ENCODE results near the gene ASL. TPM values are rescaled to one million over a fixed set of nuclear protein-coding genes. Genes with fewer than 3 reads are reported as not detected.
A peak's percentile ranks its signal among the peaks of the same experiment; 100 is the strongest.
"Not testable (repeated sequence)": the region's sequence is repeated elsewhere in the genome, so short reads cannot be mapped to it uniquely, and the experiment has no call there.

The ASL gene
- total RNA-seq, 1 donor from 2014 or later = 71.7 TPM

DNA sequence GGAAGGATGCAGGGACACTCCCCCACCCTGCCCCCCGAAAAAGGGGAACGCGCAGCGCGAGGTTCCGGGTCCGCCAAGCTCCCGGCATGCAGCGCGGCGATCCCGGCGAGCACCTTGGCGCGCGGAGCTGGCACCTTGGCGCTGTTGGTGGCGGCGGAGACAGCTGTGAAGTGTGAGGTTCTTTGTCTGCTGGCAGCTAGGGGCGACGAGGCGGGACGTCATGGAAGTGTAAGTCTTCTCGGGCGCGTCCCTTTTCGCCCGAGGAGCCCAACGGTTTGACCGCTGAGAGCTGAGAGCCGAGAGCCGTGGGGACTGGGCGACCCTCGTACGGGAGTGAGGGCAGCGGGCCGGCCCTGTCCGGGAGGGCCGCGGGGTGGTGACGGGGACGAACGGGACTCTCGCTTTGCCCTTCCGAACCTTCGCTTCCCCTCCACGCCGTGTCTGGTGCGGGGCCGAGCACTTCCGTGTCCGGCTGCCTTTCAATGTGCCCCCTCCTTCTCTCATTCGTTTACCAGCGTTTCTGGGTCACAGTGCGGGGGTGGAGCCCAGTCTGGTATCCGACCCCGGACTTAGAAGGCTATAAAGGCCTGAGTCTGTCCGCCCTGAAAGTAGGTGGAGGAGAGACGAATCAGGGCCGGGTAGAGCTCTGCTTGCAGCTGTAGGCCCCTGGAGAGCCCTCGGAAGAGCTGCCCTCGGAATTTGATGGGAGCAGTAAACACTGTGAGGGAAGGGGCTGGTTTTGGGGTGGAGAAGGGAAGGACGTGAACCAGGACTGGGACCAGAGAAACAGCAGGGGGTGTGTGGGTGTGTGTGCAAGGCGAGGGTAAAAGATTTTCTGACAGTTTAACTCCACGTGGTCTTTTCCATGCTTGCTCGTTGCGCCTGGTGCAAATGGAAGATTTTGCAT, 39.4 kb downstream of the ASL start, which contains the start of gene CRCP:
Gene CRCP (plus strand): TSS at position 105 of the 907 bp plus-strand sequence. CDS start 116 bp downstream, at position 221.
- peaks cover 1% of the 10 kb centered on the region for H3K36me3 ChIP-seq (ENCODE audit: control insufficient read depth, insufficient read depth, low read length)
- no peaks in the 10 kb centered on the region for H3K27me3 ChIP-seq (ENCODE audit: control insufficient read depth, insufficient read depth, low read length)
- peak within 1 kb of the TSS; percentile 89 for H3K4me3 ChIP-seq (ENCODE audit: low read depth, low read length)
- TF ChIP-seq CTCF (IDR thresholded peaks at IDR 0.05; ENCODE audit: insufficient read depth, low read length, poor library complexity, severe bottlenecking) = peak; percentile 49
- DNase-seq (ENCODE audit: low read depth) = no peak

GRCh38 chr7:66116680-66117420, 41.2 kb downstream of the ASL start:
- not testable (repeated sequence) for H3K36me3 ChIP-seq (ENCODE audit: control insufficient read depth, insufficient read depth, low read length); DNase-seq (ENCODE audit: low read depth); H3K27me3 ChIP-seq (ENCODE audit: control insufficient read depth, insufficient read depth, low read length); H3K4me3 ChIP-seq (ENCODE audit: low read depth, low read length)

DNA sequence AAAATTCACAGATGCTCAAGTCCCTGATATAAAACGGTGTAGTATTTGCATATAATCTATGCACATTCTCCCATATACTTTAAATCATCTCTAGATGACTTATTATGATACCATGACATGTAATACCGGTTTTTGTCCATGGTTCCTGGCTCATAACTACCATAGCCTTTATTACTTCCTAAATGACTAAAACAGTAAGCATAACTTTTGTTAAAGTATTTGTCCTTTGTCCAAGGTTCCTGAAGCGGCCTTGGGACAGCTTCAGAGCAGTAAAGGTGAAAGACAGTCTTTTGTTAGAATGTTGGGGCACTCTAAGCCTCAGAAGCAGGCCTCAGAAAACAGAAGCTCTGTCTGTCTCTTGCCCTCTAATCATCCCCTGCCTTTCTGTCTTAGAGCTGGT, 43.0 kb downstream of the ASL start:
- no peak for TF ChIP-seq CTCF (IDR thresholded peaks at IDR 0.05; ENCODE audit: insufficient read depth, low read length, poor library complexity, severe bottlenecking)
- Histone ChIP-seq H3K36me3 (ENCODE audit: control insufficient read depth, insufficient read depth, low read length) (peaks cover 1% of the 10 kb centered on the region), H3K4me3 (ENCODE audit: low read depth, low read length) (no peak overlapping the region), H3K27me3 (ENCODE audit: control insufficient read depth, insufficient read depth, low read length) (no peaks in the 10 kb centered on the region)
- no peak for DNase-seq (ENCODE audit: low read depth)

- Histone ChIP-seq H3K4me3 (ENCODE audit: low read depth, low read length) (no peak overlapping the region), H3K36me3 (ENCODE audit: control insufficient read depth, insufficient read depth, low read length) (peaks cover 1% of the 10 kb centered on the region), H3K27me3 (ENCODE audit: control insufficient read depth, insufficient read depth, low read length) (no peaks in the 10 kb centered on the region)
- no peak for TF ChIP-seq CTCF (IDR thresholded peaks at IDR 0.05; ENCODE audit: insufficient read depth, low read length, poor library complexity, severe bottlenecking)
- DNase-seq (ENCODE audit: low read depth) = no peak
Observed at GRCh38 chr7:66119245-66119850, 43.7 kb downstream of the ASL start.

DNA sequence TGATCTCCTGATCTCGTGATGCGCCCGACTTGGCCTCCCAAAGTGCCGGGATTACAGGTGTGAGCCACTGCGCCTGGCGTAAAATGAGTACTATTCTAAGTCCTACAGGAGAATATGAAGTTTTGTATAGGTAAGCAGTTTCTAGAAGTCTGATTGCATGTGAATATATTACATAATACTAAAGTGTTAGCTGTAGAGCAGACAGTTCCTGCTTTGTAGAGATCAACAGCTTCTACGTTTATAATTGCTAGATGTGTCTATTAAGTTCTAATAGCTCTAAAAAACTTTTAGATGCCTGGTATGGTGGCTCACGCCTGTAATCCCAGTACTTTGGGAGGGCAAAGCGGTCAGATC, 47.5 kb downstream of the ASL start:
- Histone ChIP-seq H3K4me3 (ENCODE audit: low read depth, low read length) (no peak overlapping the region), H3K27me3 (ENCODE audit: control insufficient read depth, insufficient read depth, low read length) (no peaks in the 10 kb centered on the region), H3K36me3 (ENCODE audit: control insufficient read depth, insufficient read depth, low read length) (peaks cover 1% of the 10 kb centered on the region)
- no peak for TF ChIP-seq CTCF (IDR thresholded peaks at IDR 0.05; ENCODE audit: insufficient read depth, low read length, poor library complexity, severe bottlenecking)
- no peak for DNase-seq (ENCODE audit: low read depth)

DNA sequence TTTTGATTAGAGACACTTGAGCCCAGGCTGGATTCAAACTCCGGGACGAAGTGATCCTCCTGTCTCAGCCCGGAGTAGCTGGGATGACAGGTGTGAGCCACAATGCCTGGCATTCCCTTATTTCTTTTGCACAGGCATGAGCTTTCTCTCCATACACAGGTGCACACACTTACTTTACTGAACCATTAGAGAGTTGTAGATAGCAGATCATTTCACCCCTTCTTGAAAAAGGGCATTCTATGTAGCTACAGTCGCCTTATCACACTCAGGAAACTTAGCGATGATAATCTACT, 48.9 kb downstream of the ASL start:
- not testable (repeated sequence) for H3K36me3 ChIP-seq (ENCODE audit: control insufficient read depth, insufficient read depth, low read length); DNase-seq (ENCODE audit: low read depth); H3K27me3 ChIP-seq (ENCODE audit: control insufficient read depth, insufficient read depth, low read length); H3K4me3 ChIP-seq (ENCODE audit: low read depth, low read length)
